ENCODE data around the gene BEND6.

- TF ChIP-seq CTCF (conservative IDR thresholded peaks at IDR 0.05; ENCODE audit: low read depth, low read length): no peak
- TF ChIP-seq EZH2 (IDR thresholded peaks at IDR 0.05; ENCODE audit: low read length, unreplicated experiment): no peak
Observed at GRCh38 chr6:56916849-56917551, 37.9 kb upstream of the BEND6 start.
